Measurements from ENCODE around the gene RS1.

RS1 gene

GRCh38 chrX:18598413-18598812 is 73.5 kb downstream of the RS1 start:
- Histone ChIP-seq H3K27ac (no peak overlapping the region), H3K4me1 (no peaks in the 10 kb centered on the region), H3K4me3 (no peak overlapping the region), H3K9me3 (no peaks in the 10 kb centered on the region), H3K27me3 (no peaks in the 10 kb centered on the region), H3K36me3 (no peaks in the 10 kb centered on the region)
- no peak for DNase-seq
- no peak for TF ChIP-seq CTCF (IDR thresholded peaks at IDR 0.05)
- intact Hi-C loops (cut with DNase I; ENCODE audit: low total_unique reads): no loop called here

GRCh38 chrX:18596096-18596495 is 75.8 kb downstream of the RS1 start:
- H3K4me1 ChIP-seq: no peaks in the 10 kb centered on the region
- intact Hi-C loops (cut with DNase I; ENCODE audit: low total_unique reads): no loop called here
- H3K4me3 ChIP-seq: no peak overlapping the region
- no peak overlapping the region for H3K27ac ChIP-seq
- no peaks in the 10 kb centered on the region for H3K27me3 ChIP-seq
- H3K9me3 ChIP-seq: no peaks in the 10 kb centered on the region
- TF ChIP-seq CTCF (IDR thresholded peaks at IDR 0.05): no peak
- no peaks in the 10 kb centered on the region for H3K36me3 ChIP-seq
- DNase-seq: no peak

GRCh38 chrX:18594079-18594478 is 77.8 kb downstream of the RS1 start:
- Histone ChIP-seq H3K4me1 (no peaks in the 10 kb centered on the region), H3K36me3 (no peaks in the 10 kb centered on the region), H3K27ac (no peak overlapping the region), H3K27me3 (no peaks in the 10 kb centered on the region), H3K4me3 (no peak overlapping the region), H3K9me3 (no peaks in the 10 kb centered on the region)
- DNase-seq: no peak
- intact Hi-C loops (cut with DNase I; ENCODE audit: low total_unique reads): no loop called here
- TF ChIP-seq CTCF (IDR thresholded peaks at IDR 0.05): no peak

GRCh38 chrX:18591834-18592233 is 80.1 kb downstream of the RS1 start:
- no peaks in the 10 kb centered on the region for H3K4me1 ChIP-seq
- no peaks in the 10 kb centered on the region for H3K27me3 ChIP-seq
- H3K27ac ChIP-seq: no peak overlapping the region
- no peak overlapping the region for H3K4me3 ChIP-seq
- intact Hi-C loops (cut with DNase I; ENCODE audit: low total_unique reads): no loop called here
- H3K9me3 ChIP-seq: no peaks in the 10 kb centered on the region
- no peak for TF ChIP-seq CTCF (IDR thresholded peaks at IDR 0.05)
- no peaks in the 10 kb centered on the region for H3K36me3 ChIP-seq
- no peak for DNase-seq

All from tibial artery (tissue), 4 donors.